HCT116 (cell line): ENCODE measurements around the gene DIS3L2. TPM values are rescaled to one million over a fixed set of nuclear protein-coding genes. Genes with fewer than 3 reads are reported as not detected.

Experiments
- ATAC-seq: fragments of 200-7000 bp; cut with Tn5 transposase; 2 replicates; pipeline ENCODE4 v1.9.1; 2020; ENCODE audit warnings: mild to moderate bottlenecking, moderate library complexity
- BruUV-seq: library from RNA; stranded (reverse); fragments of 400-500 nt; replicated peaks from 2 replicates; lab custom pipeline; 2021; lab: Mats Ljungman, UMichigan
- CTCF ChIA-PET: fragments of 300-600 bp; sonication (Branson Sonifier 250); formaldehyde crosslinking; loops from one replicate; lab custom pipeline; 2021; ENCODE audit warnings: antibody characterized with exemption; lab: Charles Lee
- POLR2A ChIA-PET: fragments of 300-600, 350-600 bp; sonication (Branson Sonifier 250); formaldehyde crosslinking; loops from one replicate; lab custom pipeline; 2021; ENCODE audit warnings: antibody characterized with exemption; lab: Charles Lee
- RAD21 ChIA-PET, 2 experiments: fragments of 300-600 bp; sonication (Branson Sonifier 250); formaldehyde crosslinking; loops; one replicate each; lab custom pipeline; 2023; ENCODE audit warnings: low total read pairs in 2 of 2; ENCODE audit not compliant: uncharacterized antibody in 2 of 2, unreplicated experiment in 2 of 2, low non-redundant PET in 1 of 2; lab: Charles Lee
- DNase-seq: peaks from one replicate; pipeline ENCODE4 v3.0.0-alpha.2; 2010; ENCODE audit warnings: low read depth, low spot score
- H2AFZ ChIP-seq: fragments of 200-600 bp; shearing (Covaris generic), sonication (generic); 2 replicates; pipeline ENCODE4 v1.6.1; 2017; ENCODE audit warnings: low read depth, mixed run types, mixed read lengths, antibody characterized with exemption, low read length; ENCODE audit not compliant: poor library complexity, severe bottlenecking
- H3K27ac ChIP-seq: 2 replicates; pipeline ENCODE4 v1.5.1; 2012; ENCODE audit warnings: low read depth, low read length
- H3K27me3 ChIP-seq: fragments of 200-600 bp; sonication (generic); 2 replicates; pipeline ENCODE4 v1.6.1; 2016; ENCODE audit warnings: mixed run types, low read length, mixed read lengths; ENCODE audit not compliant: insufficient read depth
- H3K36me3 ChIP-seq, 2 experiments: fragments of 200-500 bp in 1 of 2; fragments of 200-600 bp in 1 of 2; sonication (Bioruptor generic) in 1 of 2; sonication (generic) in 1 of 2; 2 replicates each; pipeline versions ENCODE4 v1.5.1 to v1.6.1; 2014 to 2016; ENCODE audit warnings: low read length in 2 of 2, inconsistent platforms in 1 of 2, mixed read lengths in 1 of 2, mixed run types in 1 of 2; ENCODE audit not compliant: insufficient read depth in 2 of 2, control insufficient read depth in 1 of 2
- H3K4me1 ChIP-seq, 2 experiments: fragments of 200-600 bp in 1 of 2; sonication (generic) in 1 of 2; 2 replicates each; pipeline versions ENCODE4 v1.5.1 to v1.6.1; 2012 to 2017; ENCODE audit warnings: low read length in 2 of 2, inconsistent platforms in 1 of 2, mild to moderate bottlenecking in 1 of 2, mixed read lengths in 1 of 2, mixed run types in 1 of 2, moderate library complexity in 1 of 2; ENCODE audit not compliant: insufficient read depth in 2 of 2, control insufficient read depth in 1 of 2
- H3K4me2 ChIP-seq: fragments of 200-600 bp; sonication (generic); 2 replicates; pipeline ENCODE4 v1.6.1; 2017; ENCODE audit warnings: mixed run types, low read length, mixed read lengths
- H3K4me3 ChIP-seq, 2 experiments: fragments of 200-600 bp in 1 of 2; sonication (generic) in 1 of 2; replicated peaks in 1 of 2; 2 replicates each; pipeline ENCODE4 v1.5.1; 2011 to 2016; ENCODE audit warnings: low read length in 2 of 2, control low read depth in 1 of 2, low read depth in 1 of 2, mild to moderate bottlenecking in 1 of 2, mixed read lengths in 1 of 2, mixed run types in 1 of 2
- H3K79me2 ChIP-seq: fragments of 200-600 bp; sonication (generic); 2 replicates; pipeline ENCODE4 v1.6.1; 2017; ENCODE audit warnings: mild to moderate bottlenecking, mixed run types, low read length, moderate library complexity, mixed read lengths; ENCODE audit not compliant: insufficient read depth
- H3K9ac ChIP-seq: fragments of 200-600 bp; sonication (generic); 2 replicates; pipeline ENCODE4 v1.6.1; 2016; ENCODE audit warnings: low read length, mixed read lengths
- H3K9me2 ChIP-seq: fragments of 200-600 bp; sonication (generic), shearing (Covaris generic); 2 replicates; pipeline ENCODE4 v1.6.1; 2017; ENCODE audit warnings: mixed run types, mild to moderate bottlenecking, moderate library complexity; ENCODE audit not compliant: insufficient read depth
- H3K9me3 ChIP-seq, 2 experiments: fragments of 200-500 bp in 1 of 2; fragments of 200-600 bp in 1 of 2; sonication (Bioruptor generic) in 1 of 2; sonication (generic) in 1 of 2; 2 replicates each; pipeline ENCODE4 v1.6.1; 2014 to 2017; ENCODE audit warnings: low read length in 2 of 2, mixed read lengths in 2 of 2, inconsistent platforms in 1 of 2, low read depth in 1 of 2, mild to moderate bottlenecking in 1 of 2, mixed run types in 1 of 2, moderate library complexity in 1 of 2; ENCODE audit not compliant: control insufficient read depth in 1 of 2, insufficient read depth in 1 of 2
- H4K20me1 ChIP-seq: fragments of 200-600 bp; sonication (generic), shearing (Covaris generic); 2 replicates; pipeline ENCODE4 v1.6.1; 2017; ENCODE audit warnings: mixed run types, mild to moderate bottlenecking, moderate library complexity; ENCODE audit not compliant: insufficient read depth
- CBX3 ChIP-seq: IDR thresholded peaks from 2 replicates; pipeline ENCODE4 v1.6.1; 2012; ENCODE audit warnings: low read depth
- EZH2 ChIP-seq: fragments of 200-600 bp; sonication (generic); IDR thresholded peaks from 2 replicates; pipeline ENCODE4 v1.6.1; 2017; ENCODE audit warnings: antibody characterized with exemption, mixed run types
- JUND ChIP-seq: IDR thresholded peaks from 2 replicates; pipeline ENCODE4 v1.6.1; 2012
- SIN3A ChIP-seq: IDR thresholded peaks from 2 replicates; pipeline ENCODE4 v1.6.1; 2012; ENCODE audit warnings: low read depth
- SP1 ChIP-seq: IDR thresholded peaks from 2 replicates; pipeline ENCODE4 v1.6.1; 2012; ENCODE audit warnings: low read depth
- YY1 ChIP-seq: IDR thresholded peaks from 2 replicates; pipeline ENCODE4 v1.6.1; 2011; ENCODE audit warnings: low read length, low read depth, moderate library complexity, mild to moderate bottlenecking; ENCODE audit not compliant: insufficient replicate concordance; ENCODE audit errors: extremely low read depth
- ZFX ChIP-seq: fragments of 450-650 bp; IDR thresholded peaks from 2 replicates; pipeline ENCODE4 v1.6.1; 2017
- ZNF274 ChIP-seq: fragments of 200-500 bp; sonication (Bioruptor generic); IDR thresholded peaks from 2 replicates; pipeline ENCODE4 v1.6.1; 2014; ENCODE audit warnings: mild to moderate bottlenecking, low read depth, low read length, inconsistent platforms
- intact Hi-C: fragments of 100-400 bp; cut with micrococcal nuclease; formaldehyde crosslinking; loops from 2 replicates; pipeline ENCODE4 v1.10.0; 2022
- total RNA-seq: library from RNA; stranded (reverse); gene quantifications from one replicate; pipeline ENCODE4 v1.2.1, GENCODE V29; 2021; ENCODE audit not compliant: unreplicated experiment
- TF ChIP-seq, protein P1 (sequence below): IDR thresholded peaks from 2 replicates; pipeline ENCODE4 v1.6.1; 2011; ENCODE audit warnings: mild to moderate bottlenecking, low read length, moderate library complexity; ENCODE audit not compliant: insufficient replicate concordance; ENCODE audit errors: extremely low read depth

DIS3L2 gene
- total RNA-seq, 1 experiment from 2014 or later = 42.5 TPM

DNA sequence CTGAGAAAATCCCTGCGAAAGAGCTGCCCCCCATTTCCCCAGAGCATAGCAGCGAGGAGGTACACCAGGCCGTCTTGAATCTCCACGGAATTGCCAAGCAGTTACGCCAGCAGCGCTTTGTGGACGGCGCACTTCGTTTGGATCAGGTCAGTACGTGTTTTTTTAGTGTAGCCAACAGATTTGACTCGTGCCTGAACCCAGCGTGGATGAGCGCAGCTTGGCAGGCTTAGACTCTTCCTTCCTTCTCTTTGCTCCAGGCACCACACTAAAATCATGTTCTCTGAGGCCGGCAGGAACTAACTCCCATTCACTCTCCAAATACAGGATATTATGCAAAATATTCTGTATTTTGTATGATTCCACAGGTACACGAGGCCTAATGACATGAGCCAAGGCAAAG lies 301.8 kb downstream of the DIS3L2 start:
- CTCF ChIA-PET = no interaction called here
- no TSS peak for BruUV-seq

DNA sequence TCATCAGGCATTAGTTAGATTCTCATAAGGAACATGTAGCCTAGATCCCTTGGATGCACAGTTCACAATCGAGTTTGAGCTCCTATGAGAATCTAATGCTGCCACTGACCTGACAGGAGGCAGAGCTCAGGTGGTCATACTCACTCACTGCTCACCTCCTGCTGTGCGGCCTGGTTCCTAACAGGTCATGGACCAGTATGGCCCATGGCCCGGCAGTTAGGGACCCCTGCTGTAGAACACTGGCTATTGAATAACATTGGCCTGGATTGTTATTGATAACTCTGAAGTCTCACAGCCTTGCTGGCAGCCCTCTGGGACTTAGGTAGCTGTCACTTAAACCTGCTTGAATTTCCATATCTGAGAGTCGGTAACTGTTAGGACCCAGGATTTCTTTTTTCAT lies 302.6 kb downstream of the DIS3L2 start:
- H3K79me2 ChIP-seq = no peaks in the 10 kb centered on the region
- H3K4me3 ChIP-seq = no peak overlapping the region
- H3K9me2 ChIP-seq = no peaks in the 10 kb centered on the region
- H3K9ac ChIP-seq = no peak overlapping the region
- ChIA-PET CTCF (no interaction called here), POLR2A (no interaction called here), RAD21 (no interaction called here)
- H3K9me3 ChIP-seq = no peaks in the 10 kb centered on the region
- BruUV-seq = no TSS peak
- no peak overlapping the region for H3K4me2 ChIP-seq
- H2AFZ ChIP-seq = no peak overlapping the region
- H3K36me3 ChIP-seq = no peaks in the 10 kb centered on the region
- intact Hi-C loops = no loop called here
- no peak for ATAC-seq
- H3K27ac ChIP-seq = no peak overlapping the region
- H3K4me1 ChIP-seq = peaks cover 6 to 10% of the 10 kb centered on the region in 2 experiments
- no peaks in the 10 kb centered on the region for H4K20me1 ChIP-seq
- H3K27me3 ChIP-seq = no peaks in the 10 kb centered on the region
- DNase-seq = no peak
- no peak for TF ChIP-seq EZH2
- TF ChIP-seq SP1 = no peak
- TF ChIP-seq ZNF274 = no peak

More for the DNA sequence above, 301.8 kb downstream of the DIS3L2 start:
- no peak overlapping the region for H3K4me2 ChIP-seq
- H3K9me2 ChIP-seq = no peaks in the 10 kb centered on the region
- RAD21 ChIA-PET = no interaction called here
- H3K9ac ChIP-seq = no peak overlapping the region
- no peaks in the 10 kb centered on the region for H3K79me2 ChIP-seq
- ATAC-seq (no peak), DNase-seq (no peak)
- H3K27me3 ChIP-seq = no peaks in the 10 kb centered on the region
- intact Hi-C loops = no loop called here
- POLR2A ChIA-PET = no interaction called here
- H3K9me3 ChIP-seq = no peaks in the 10 kb centered on the region
- TF ChIP-seq CBX3 (no peak), YY1 (no peak), SIN3A (no peak), ZFX (no peak), JUND (no peak), SP1 (no peak), ZNF274 (no peak)
- TF ChIP-seq, protein P1, sequence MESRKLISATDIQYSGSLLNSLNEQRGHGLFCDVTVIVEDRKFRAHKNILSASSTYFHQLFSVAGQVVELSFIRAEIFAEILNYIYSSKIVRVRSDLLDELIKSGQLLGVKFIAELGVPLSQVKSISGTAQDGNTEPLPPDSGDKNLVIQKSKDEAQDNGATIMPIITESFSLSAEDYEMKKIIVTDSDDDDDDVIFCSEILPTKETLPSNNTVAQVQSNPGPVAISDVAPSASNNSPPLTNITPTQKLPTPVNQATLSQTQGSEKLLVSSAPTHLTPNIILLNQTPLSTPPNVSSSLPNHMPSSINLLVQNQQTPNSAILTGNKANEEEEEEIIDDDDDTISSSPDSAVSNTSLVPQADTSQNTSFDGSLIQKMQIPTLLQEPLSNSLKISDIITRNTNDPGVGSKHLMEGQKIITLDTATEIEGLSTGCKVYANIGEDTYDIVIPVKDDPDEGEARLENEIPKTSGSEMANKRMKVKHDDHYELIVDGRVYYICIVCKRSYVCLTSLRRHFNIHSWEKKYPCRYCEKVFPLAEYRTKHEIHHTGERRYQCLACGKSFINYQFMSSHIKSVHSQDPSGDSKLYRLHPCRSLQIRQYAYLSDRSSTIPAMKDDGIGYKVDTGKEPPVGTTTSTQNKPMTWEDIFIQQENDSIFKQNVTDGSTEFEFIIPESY = no peak
- TF ChIP-seq, all 23 proteins: peak for 0
- H3K4me1 ChIP-seq = peaks cover 6 to 10% of the 10 kb centered on the region in 2 experiments
- no peak overlapping the region for H3K27ac ChIP-seq
- H2AFZ ChIP-seq = no peak overlapping the region
- no peaks in the 10 kb centered on the region for H4K20me1 ChIP-seq
- no peaks in the 10 kb centered on the region for H3K36me3 ChIP-seq
- H3K4me3 ChIP-seq = no peak overlapping the region
